Measurements from ENCODE around the gene MFSD12.

The MFSD12 gene

GRCh38 chr19:3494559-3494958 lies 62.8 kb downstream of the MFSD12 start:
- Histone ChIP-seq H3K4me3 (ENCODE audit: severe bottlenecking) (no peak overlapping the region), H3K4me1 (ENCODE audit: insufficient read depth, poor library complexity, severe bottlenecking) (peaks cover 5% of the 10 kb centered on the region), H3K27me3 (ENCODE audit: insufficient read depth, poor library complexity, severe bottlenecking) (no peaks in the 10 kb centered on the region), H3K9me3 (ENCODE audit: severe bottlenecking) (no peaks in the 10 kb centered on the region), H3K36me3 (ENCODE audit: low read depth) (peaks cover 24% of the 10 kb centered on the region), H3K27ac (ENCODE audit: poor library complexity, severe bottlenecking) (no peak overlapping the region)
- DNase-seq (ENCODE audit: low spot score) (no peak), ATAC-seq (ENCODE audit: low read depth) (no peak)
- TF ChIP-seq CTCF (IDR thresholded peaks at IDR 0.05; ENCODE audit: poor library complexity, severe bottlenecking): no peak
